ENCODE results near the gene FBXL16.

The FBXL16 gene

GRCh38 chr16:740764-741505 is 35.3 kb upstream of the FBXL16 start, which contains the start of gene CIAO3 (continued):
- peak; percentile 87 for TF ChIP-seq ATF2 (tag by site-specific recombination; IDR thresholded peaks at IDR 0.05; ENCODE audit: low read depth)
- TF ChIP-seq GFI1B (tag by site-specific recombination; IDR thresholded peaks at IDR 0.05) = no peak
- TF ChIP-seq ZNF514 (tag by site-specific recombination; IDR thresholded peaks at IDR 0.05) = no peak
- TF ChIP-seq KLF17 (tag by site-specific recombination; IDR thresholded peaks at IDR 0.05) = peak; percentile 91
- 0 out of 2 replicates have a peak, but pooled peaks have one; percentile 64 for TF ChIP-seq ZNF24 (tag by site-specific recombination; IDR thresholded peaks at IDR 0.05)
- peak; percentile 45; the same call in 1 of the 2 replicates for TF ChIP-seq ZNF600 (tag by site-specific recombination; IDR thresholded peaks at IDR 0.05)
- TF ChIP-seq ZBTB48 (tag by site-specific recombination; IDR thresholded peaks at IDR 0.05) = no peak; the same call in 1 of the 2 replicates
- no peak for TF ChIP-seq ELK4 (IDR thresholded peaks at IDR 0.05; ENCODE audit: borderline replicate concordance, low read depth, low read length)
- TF ChIP-seq PRDM4 (tag by site-specific recombination; IDR thresholded peaks at IDR 0.05) = peak; percentile 27; the same call in 1 of the 2 replicates
- TF ChIP-seq ZNF26 (tag by site-specific recombination; IDR thresholded peaks at IDR 0.05) = no peak
- no peak for TF ChIP-seq ZNF280D (tag by site-specific recombination; IDR thresholded peaks at IDR 0.05)
- peak; percentile 40; the same call in 1 of the 2 replicates for TF ChIP-seq ZNF843 (tag by site-specific recombination; IDR thresholded peaks at IDR 0.05)
- TF ChIP-seq ZNF501 (tag by site-specific recombination; IDR thresholded peaks at IDR 0.05) = no peak; the same call in 1 of the 2 replicates
- TF ChIP-seq ZNF658 (tag by site-specific recombination; IDR thresholded peaks at IDR 0.05) = 0 out of 2 replicates have a peak, but pooled peaks have one; percentile 72
- no peak for TF ChIP-seq ZNF169 (tag by site-specific recombination; IDR thresholded peaks at IDR 0.05)
- no peak for TF ChIP-seq MZF1 (tag by site-specific recombination; IDR thresholded peaks at IDR 0.05; ENCODE audit: borderline replicate concordance)
- TF ChIP-seq ZNF660 (tag by site-specific recombination; IDR thresholded peaks at IDR 0.05) = peak; percentile 90
- peak; percentile 78 for TF ChIP-seq KLF1 (tag by site-specific recombination; IDR thresholded peaks at IDR 0.05)
- peak; percentile 53; the same call in 1 of the 2 replicates for TF ChIP-seq ZNF449 (tag by site-specific recombination; IDR thresholded peaks at IDR 0.05)
- TF ChIP-seq PBX3 (CRISPR knock-in tag; IDR thresholded peaks at IDR 0.05) = peak; percentile 94
- TF ChIP-seq ZNF335 (tag by site-specific recombination; conservative IDR thresholded peaks at IDR 0.05) = peak; percentile 86
- TF ChIP-seq ZSCAN30 (tag by site-specific recombination; IDR thresholded peaks at IDR 0.05) = peak; percentile 47; the same call in 1 of the 2 replicates
- TF ChIP-seq ZNF202 (tag by site-specific recombination; IDR thresholded peaks at IDR 0.05; ENCODE audit: borderline replicate concordance) = no peak
- peak; percentile 96 for TF ChIP-seq ZEB2 (tag by site-specific recombination; IDR thresholded peaks at IDR 0.05)

All from HEK293 (cell line).